HG03175 (cell line): ENCODE measurements around the gene CIROP.

Source experiments
- ATAC-seq: cut with Tn5 transposase; IDR thresholded peaks from one replicate; pipeline ENCODE4 v1.9.1; 2021; ENCODE audit warnings: mild to moderate bottlenecking, moderate library complexity; ENCODE audit not compliant: unreplicated experiment

CIROP gene

GRCh38 chr14:23052182-23052623 lies 52.6 kb downstream of the CIROP start:
- no peak for ATAC-seq

DNA sequence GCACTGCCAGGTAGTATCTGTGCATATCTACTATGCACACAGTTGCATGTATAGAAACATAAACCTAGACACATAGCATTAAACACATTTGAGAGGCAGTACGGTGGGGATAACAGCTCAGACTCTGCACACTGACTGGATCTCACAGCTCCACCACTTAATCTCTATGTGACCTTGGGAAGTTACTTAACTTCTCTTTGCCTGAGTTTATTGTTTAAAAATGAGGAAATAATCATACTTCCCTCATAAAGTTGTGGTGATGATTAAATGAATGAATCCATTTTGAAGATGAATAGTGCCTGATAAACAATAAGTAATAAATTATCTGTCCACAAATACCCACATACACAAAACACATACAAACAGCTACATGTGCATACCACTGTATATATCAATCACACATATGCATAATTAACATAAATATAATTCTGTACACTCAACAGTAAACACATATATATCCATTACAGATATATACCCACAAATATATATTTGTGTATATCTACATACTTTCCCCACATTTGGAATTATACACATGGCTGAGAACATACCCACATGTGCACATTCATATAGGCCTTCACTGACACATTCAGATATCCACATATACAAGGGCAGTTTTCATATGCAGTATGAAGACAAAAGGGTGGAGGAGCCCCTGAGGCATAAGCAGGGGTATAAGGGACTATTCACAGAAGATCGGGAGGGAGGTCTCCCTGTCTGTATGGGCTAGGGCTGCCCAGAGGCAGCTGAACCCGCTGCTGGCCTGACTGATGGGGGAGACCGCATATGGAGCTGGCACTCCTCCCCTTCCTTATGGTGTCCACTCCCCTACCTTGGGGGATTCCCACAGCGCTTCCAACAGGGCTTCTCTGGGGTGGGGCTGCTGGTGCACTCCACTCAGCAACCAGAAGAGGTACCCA lies 53.4 kb downstream of the CIROP start:
- no peak for ATAC-seq
